Stimulated activated CD8-positive, alpha-beta memory T cell treated with anti-CD3 and anti-CD28 coated beads, Interleukin-12 subunit alpha, Interleukin-12 subunit beta, amount 100 ng/mL, for 4 hours (primary cell): ENCODE measurements around the gene ABHD17A.

Experiments used
- DNase-seq: peaks from one replicate; pipeline ENCODE4 v3.0.0-alpha.2; 2020; ENCODE audit warnings: low read depth

Gene ABHD17A

GRCh38 chr19:1839658-1840540, 45.4 kb downstream of the ABHD17A start:
- DNase-seq = no peak

GRCh38 chr19:1837625-1838105, 47.6 kb downstream of the ABHD17A start:
- no peak for DNase-seq

DNA sequence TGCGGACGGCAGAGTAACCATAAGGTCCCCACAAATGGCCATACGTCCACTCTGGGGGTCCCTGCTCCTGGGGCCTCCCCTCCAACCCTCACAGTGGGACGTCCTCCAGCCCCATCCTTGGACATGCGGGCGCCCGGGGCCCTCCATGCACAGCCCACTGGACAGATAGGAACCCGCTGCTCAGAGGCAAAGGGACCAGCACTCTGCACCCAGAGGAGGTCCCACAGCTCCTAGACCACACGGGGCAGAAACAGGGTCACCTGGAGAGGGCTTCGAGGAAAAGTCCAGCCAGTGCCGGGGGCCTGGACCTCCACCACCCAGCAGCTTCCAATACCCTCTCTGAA, 48.1 kb downstream of the ABHD17A start:
- no peak for DNase-seq

DNA sequence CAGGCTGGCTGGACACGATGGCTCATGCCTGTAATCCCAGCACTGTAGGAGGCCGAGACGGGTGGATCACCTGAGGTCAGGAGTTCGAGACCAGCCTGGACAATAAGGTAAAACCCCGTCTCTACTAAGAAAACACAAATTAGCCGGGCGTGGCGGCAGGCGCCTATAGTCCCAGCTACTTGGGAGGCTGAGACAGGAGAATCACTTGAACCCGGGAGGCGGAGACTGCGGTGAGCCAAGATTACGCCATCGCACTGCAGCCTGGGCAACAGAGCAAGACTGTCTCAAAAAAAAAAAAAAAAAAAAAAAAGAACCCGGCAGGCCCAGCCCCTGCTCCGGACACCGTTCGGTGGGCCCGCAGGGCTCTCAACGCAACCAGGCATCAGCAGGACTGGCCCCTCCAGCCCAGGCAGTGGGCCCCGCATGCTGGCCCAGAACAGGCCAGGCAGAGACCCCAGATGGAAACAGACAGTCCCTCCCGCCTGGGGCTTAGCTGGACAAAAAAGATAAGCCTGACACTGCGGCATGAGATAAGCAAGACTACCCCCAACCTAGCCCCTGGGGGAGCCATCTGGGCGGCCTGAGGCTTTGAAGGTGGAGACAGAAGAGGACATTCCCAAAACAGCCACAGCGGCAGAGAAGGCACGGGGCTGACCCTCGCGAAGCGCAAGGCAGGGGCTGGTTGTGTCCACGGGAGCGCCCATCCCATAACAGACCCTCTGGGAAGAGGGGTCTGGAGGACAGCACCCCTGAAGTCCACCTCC, 48.7 kb downstream of the ABHD17A start:
- no peak for DNase-seq

DNA sequence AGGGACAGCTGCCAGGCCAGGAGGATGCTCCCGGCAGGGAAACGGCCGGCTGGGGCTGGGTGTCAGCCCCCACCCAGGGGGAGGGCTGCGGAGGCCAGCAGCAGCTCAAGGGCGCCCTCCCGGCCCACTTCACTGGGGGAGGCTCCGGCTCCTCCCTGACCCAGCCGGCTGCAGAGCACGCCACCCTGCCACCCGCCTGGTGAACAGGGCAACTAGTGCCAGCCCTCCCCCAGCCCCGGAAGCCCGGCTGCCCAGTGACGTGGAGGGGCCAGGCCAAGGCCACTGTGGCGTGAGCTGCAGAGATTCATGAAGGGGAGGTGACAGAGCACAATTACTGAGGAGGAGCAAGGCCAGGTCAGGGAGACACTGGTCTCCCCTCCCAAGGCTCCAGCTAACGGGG, 51.8 kb downstream of the ABHD17A start:
- no peak for DNase-seq

DNA sequence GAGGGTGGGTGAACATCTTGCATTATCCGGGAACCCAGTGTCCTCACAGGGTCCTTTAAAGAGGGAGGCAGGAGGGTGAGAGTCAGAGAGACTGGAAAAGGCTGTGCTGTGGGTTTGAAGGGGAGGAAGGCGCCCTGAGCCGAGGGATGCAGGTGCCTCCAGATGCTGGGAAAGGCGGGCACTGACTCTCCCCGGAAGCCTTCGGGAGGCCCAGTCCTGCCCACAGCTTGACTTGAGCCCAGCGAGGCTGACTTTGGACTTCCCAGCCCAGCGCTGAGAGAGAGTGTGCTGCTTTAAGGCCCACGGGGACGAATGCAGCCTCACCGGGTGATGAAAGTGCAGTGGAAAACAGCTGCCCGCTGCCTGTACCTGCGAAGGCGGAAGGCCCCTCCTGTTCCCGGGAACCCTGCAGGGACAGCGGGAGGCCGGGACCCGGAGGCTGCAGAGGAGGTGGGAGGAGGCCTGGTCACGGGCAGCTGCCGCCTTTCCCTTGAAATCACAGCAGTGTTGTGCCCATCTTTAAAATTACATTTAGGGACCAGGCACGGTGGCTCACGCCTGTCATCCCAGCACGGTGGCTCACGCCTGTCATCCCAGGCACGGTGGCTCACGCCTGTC, 53.1 kb downstream of the ABHD17A start:
- no peak for DNase-seq

DNA sequence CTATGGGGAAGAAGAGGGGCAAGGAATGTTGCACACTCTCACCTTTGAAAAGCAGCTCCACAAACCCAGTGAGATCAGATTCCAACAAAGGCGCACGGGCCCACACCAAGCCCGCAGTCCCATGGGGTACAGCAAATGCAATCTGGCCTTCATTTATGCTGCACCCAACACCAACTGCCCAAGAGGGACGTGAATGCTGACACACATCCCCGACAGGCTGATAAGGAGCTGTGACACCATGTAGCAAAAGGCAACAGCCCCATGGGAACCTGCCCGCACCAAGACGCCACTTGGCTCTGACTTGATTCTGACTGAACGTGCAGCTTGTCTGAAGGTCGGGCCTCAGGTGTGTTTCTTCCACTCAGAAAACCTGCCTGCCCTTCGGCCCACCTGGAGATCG, 54.3 kb downstream of the ABHD17A start:
- DNase-seq = no peak

- no peak for DNase-seq
Observed at GRCh38 chr19:1830568-1830967, 54.7 kb downstream of the ABHD17A start.

DNA sequence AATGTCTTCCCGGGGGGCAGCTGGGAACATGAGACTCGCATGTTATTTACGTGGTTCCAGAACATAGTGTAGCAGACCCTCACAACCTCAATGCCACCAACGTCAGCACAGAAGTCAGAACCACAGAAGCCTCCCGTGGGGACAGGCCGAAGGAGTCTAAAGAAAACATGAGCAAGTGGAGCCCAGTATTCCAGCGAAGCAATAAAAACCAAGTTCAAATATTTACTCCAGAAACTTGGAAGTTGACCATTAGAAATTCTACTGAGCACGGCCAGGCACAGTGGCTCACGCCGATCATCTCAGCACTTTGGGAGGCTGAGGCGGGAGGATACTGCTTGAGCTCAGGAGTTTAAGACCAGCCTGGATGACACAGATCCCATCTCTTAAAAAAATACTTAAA, 55.3 kb downstream of the ABHD17A start:
- DNase-seq = no peak

DNA sequence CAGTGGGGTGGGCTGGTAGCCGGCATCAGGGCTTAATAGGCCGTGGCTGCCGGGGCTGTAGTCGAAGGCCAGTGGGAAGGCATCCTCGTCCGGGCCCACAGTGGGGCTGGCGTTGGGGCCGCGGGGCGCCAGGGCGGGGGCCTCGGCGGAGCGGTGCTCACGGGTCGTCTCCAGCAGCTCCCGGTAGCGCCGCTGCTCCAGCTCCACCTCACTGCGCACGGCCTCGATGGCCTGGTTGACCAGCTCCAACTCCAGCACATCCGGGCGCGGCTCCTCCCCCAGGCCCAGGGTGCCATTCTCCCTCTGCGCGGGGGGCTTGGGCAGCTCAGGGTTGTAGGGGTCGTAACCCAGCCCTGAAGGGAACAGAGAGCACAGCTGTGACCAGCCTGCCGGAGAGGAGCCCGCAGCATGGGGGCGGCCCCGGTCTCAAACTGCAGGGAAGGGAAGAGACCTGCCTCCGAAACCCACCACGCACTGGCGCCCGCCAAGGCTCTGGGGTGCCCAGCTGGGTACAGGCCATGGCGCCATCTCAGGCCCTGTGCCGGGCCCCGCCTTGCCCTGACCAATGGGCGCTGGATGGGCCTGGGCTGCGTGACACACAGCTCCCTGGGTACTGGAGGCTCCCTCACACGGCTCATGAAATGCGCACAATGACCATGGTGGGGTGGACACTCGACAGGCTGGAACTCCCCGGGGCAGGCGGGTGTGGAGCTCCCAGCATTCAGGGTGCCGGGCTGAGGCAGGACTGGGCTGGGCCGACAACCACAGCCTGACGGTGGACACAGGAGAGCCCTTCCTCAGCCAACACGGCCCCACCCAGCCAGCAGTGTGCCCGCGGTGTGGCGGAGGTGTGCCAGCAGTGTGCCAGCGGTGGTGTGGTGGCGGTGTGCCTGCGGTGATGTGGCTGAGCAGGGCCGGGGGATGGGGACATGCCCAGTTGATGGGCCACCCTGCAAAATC, 56.7 kb downstream of the ABHD17A start:
- DNase-seq = no peak

DNA sequence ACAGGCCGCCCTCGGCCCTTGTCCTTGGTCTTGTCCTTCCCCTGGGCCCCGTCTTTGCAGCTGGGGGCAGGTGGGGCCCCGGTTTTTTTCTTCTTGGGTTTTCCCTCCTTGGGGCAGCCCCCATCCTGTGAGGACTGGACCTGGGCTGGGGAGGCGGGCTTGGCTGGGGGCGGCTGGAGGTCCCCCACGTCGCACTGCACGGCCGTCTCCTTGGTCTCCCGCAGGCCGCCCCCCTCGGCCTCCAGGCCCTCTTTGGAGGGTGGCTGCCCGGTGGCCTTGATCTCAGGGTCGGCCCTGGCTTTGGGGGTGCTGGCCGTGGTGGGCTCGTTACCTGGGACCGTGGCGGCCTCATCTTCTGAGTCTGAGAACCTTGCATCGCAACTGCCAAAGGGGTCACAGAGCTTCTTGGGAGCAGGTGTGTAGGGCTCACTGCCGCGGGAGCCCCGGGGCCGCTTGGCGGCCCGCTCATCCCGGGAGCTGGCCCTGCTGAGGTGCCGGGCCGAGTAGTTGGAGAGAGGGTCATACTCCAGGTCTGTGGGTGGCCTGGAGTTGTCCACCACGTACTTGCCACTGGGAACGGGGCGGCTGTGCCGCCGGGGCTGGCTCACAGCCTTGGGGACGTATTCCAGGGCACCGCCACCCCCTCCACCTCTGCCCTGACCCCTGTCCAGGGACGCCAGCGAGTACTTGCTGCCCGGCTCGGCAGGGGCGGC, 57.6 kb downstream of the ABHD17A start:
- DNase-seq = no peak
